HL-60/S4 treated with phorbol 12-myristate 13-acetate at 8.2 ng/mL for 4 days and 3 days (cell line): ENCODE results near the gene SMYD5.
"Not testable (repeated sequence)": the region's sequence is repeated elsewhere in the genome, so short reads cannot be mapped to it uniquely, and the experiment has no call there.

Experiments used
- in situ Hi-C: fragments of 300-500 bp; cut with MboI; formaldehyde crosslinking; loops from 2 replicates; pipeline ENCODE4 v1.15.0; 2022; ENCODE audit warnings: low sequenced_read_pairs

SMYD5 gene

GRCh38 chr2:73258913-73259215, 44.8 kb downstream of the SMYD5 start:
- in situ Hi-C loops = no loop called here

- in situ Hi-C loops = no loop called here
Measured at GRCh38 chr2:73259276-73259675, 45.2 kb downstream of the SMYD5 start.

DNA sequence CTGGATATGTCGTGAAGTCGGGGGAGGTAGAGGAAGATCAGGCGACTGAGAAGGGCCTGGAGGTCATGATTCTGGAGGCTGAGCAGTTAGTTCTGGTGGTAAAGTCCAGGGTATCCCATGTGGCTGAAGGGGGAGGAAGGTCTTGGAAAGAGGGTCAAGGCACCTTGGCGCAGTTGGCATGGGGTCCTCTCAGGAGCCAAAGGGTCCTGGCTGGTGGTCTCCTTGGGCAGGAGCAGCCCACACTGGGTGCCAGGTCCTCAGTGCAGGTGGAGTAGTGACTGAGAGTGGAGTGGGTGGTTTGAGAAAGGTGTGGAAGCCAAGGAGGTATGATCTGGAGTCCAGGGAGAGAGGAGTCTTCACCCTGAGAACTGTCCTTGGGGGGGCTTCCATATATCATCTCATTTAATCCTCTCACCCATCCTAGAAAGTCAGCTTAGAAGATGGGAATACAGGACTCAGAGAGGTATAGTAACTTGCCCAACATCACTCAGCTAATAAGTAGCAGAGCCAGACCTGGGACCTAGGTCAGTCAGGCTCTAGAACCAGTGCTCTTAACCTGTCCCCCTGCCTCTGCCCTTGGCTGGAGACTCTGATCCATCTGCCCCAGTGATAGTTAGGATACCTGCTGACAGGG, 45.8 kb downstream of the SMYD5 start:
- in situ Hi-C loops = no loop called here

GRCh38 chr2:73260338-73260984, 46.4 kb downstream of the SMYD5 start:
- in situ Hi-C loops = no loop called here

GRCh38 chr2:73262108-73262651, 48.1 kb downstream of the SMYD5 start:
- in situ Hi-C loops = no loop called here

DNA sequence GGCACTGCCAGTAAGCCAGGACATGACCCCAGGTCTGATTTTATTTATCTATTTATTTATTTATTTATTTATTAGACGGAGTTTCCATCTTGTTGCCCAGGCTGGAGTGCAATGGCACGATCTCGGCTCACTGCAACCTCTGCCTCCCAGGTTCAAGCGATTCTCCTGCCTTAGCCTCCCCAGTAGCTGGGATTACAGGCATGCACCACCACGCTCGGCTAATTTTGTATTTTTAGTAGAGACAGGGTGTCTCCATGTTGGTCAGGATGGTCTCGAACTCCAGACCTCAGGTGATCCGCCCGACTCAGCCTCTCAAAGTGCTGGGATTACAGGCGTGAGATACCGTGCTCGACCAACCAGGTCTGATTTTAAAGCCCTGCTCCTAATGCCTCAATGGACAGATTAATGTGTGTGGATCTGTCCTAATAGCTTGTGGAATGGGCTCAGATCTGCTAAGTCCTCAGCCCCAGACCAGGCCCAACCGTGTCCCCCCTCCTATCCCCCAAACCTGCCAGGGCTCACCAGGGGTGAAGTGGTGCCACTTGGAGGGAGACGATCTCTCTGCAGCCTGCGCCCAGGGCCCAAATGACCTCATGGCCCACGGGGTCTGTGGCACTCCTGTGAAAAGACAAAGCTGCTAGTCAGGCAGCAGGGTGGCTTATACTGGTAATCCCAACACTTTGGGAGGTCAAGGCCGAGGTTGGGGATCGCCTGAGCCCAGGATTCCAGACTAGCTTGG, 48.8 kb downstream of the SMYD5 start:
- in situ Hi-C loops = not testable (repeated sequence)

DNA sequence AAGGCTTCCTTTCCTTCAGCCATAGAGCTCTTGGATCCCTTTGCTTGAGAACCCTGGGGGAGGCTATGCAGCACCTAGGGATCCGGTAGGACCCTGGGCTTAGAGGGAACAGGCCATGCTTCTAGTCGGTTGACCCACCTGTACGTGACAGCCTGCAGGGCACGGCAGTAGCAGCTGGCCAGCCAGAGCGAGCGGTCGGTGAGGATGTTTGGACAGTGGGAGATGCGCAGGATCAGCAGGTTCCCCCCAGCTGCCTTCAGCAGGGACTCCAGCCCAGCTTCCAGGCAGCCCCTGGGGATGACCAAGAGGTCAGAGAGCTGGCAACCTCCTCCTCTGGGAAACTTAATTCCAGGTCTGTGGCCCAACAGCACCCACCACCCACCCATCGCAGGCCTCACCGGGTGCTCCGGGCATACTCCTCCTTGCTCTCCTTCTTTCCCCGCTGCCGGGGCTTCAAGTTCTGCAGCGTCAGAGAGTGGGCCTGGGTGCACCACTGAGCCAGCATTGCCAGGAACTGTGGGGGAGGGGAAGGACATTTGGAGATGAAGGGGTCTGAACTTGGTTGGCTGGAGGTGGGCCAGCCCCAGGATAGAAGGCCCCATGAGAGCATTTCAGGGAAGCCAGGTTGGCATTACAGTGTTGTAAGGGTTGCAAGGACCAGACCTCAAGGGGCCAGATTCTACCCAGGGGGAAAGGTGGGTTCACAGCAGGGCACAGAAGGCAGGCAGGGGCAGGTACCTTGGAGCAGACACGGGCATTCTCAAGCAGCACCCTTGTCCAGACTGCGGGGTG, 49.7 kb downstream of the SMYD5 start:
- in situ Hi-C loops = no loop called here

- in situ Hi-C loops = no loop called here
Measured at GRCh38 chr2:73264332-73264606, 50.2 kb downstream of the SMYD5 start.

- in situ Hi-C loops = no loop called here
Measured at GRCh38 chr2:73264783-73265182, 50.7 kb downstream of the SMYD5 start.

DNA sequence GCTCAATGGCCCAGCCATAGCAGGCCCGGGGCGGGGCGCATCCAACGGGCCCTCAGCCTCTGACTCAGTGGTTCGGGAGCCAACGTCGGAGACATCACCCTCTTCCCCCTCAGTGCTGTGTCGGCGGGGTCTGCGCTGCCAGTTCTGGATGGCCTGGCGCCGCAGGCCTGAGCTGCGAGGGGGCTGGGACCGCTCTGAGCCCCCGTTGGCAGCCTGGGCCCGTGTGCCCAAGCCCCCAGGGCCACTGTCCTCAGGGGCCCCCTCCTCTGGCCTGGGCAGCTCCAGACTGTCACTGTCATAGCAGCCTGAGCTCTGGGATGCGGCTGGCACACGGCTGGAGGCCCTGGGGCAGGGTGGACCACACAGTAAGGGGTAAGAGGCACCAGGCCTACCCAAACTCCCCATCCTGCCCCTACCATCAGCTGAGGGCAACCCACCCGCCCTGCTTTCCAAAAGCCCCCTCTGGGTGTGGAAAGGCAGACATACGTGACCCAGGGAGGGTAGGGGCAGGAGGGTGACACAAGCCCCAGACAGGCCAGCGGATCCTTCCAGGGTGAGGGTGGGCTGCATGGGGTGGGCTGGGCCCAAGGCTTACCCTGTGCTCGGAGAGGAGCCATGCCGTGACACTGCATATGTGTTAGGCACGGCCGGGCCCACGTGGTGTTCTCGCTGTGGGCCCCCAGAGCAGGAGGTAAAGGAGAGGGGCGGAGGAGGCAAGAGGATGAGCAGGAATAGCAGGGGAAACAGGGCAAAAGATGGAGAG, 51.4 kb downstream of the SMYD5 start:
- in situ Hi-C loops = no loop called here

- in situ Hi-C loops = no loop called here
Measured at GRCh38 chr2:73266061-73266901, 52.2 kb downstream of the SMYD5 start.

DNA sequence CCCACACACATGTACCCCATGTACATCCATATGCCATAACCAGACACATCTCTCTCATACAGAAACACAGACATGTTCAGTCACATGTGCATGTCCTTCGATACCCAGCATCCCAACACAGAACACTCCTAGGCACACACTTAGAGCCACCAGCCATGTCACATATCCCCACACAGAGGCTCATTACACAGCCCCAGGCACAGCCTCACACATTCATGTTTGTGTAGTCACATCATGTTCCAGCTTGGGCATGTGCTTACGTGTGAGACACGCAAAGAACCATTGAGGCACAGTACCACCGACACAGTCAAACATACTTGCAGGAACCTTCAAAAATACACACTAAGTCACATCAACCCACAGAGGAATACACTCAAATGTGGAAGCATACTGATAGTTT, 53.0 kb downstream of the SMYD5 start:
- in situ Hi-C loops = no loop called here

DNA sequence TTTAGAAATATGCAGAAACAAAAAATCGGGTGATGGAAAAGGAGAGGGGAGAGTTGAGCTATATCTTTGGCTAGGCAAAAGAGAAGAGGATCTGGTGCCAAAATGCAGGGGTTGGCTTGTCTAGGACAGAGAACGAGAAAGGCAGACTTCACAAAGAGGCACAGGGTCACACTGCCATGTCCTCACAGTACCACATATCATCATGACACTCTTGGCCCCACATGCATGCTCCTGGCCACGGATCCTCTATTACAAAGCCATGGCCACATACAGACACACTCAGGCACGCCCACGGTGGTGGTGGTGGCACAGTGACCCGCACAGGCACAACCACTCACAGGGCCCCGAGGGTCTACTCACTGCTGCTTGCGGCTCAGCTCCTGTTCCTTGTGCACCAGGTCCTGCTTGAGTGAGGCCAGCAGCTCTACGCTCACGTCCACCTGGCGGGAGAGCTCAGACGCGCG, 54.4 kb downstream of the SMYD5 start:
- in situ Hi-C loops = no loop called here

- in situ Hi-C loops = no loop called here
Measured at GRCh38 chr2:73268830-73269685, 55.0 kb downstream of the SMYD5 start.

- in situ Hi-C loops = no loop called here
Measured at GRCh38 chr2:73269686-73270465, 55.8 kb downstream of the SMYD5 start.

DNA sequence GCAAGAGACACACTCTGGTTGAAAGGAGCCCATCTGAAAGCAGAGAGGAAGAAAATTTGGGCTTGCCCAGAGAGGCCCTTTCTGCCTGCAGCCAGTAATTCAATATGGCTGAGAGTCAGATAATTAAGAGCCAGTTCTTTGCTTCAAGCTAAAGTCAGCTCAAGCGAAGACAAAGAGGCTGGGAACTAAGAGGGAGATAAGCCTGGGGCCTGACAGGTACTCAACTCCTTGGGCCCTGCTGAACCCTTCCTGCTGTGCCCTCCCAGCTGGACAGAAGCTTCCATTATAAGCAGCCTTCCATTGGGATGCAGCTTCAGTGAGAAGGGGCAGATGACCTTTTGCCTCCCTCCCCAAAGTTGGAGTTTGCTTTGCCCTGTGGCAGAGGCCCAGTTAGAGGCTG, 58.2 kb downstream of the SMYD5 start:
- in situ Hi-C loops = no loop called here
